ENCODE results near the gene CMBL. TPM values are rescaled to one million over a fixed set of nuclear protein-coding genes. Genes with fewer than 3 reads are reported as not detected.

Gene CMBL
- total RNA-seq, 1 donor from 2014 or later, result 11.3 TPM

DNA sequence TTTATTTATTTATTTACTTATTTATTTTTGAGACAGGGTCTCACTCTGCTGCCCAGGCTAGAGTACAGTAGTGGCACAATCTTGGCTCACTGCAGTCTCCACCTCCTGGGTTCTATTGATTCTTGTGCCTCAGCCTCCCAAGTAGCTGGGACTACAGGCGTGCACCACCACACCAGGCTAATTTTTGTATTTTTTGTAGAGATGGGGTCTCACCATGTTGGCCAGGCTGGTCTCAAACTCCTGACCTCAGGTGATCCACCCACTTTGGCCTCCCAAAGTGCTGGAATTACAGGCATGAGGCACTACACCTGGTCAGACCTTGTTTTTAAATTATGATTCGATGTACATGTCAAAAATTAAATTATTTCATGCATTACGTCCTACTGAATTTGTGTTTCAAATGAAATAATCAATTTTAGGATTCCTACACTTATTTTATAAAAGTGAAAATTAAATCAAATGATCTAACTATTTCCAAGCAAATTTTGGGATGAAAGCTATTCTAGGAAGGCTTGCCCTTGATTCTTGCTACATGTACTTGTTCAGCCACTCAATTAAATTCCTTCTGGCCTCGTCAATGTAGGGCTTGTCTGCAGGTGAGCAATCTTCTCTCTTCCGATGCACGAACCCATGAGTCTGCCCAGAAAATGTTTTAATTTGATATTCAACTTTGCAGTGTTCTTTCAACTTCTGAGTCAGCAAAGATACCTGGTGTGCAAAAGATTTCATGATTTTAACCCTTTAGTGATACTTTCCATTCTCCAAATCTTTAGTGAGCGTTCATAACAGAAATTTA, 27.6 kb downstream of the CMBL start:
- Mint-ChIP-seq H3K4me1 (peaks cover 21% of the 10 kb centered on the region), H3K27me3 (ENCODE audit: insufficient read depth, low read depth) (peaks cover 4% of the 10 kb centered on the region), H3K27ac (no peak overlapping the region), H3K9me3 (no peaks in the 10 kb centered on the region), H3K36me3 (peaks cover 3% of the 10 kb centered on the region), H3K4me3 (no peak overlapping the region)
- Histone ChIP-seq H4K20me1 (ENCODE audit: low read depth) (no peaks in the 10 kb centered on the region), H3K4me1 (peaks cover 3% of the 10 kb centered on the region), H3K79me2 (ENCODE audit: low read depth) (no peaks in the 10 kb centered on the region), H3K27me3 (no peaks in the 10 kb centered on the region), H2AFZ (replicated peaks) (no peak overlapping the region), H3K27ac (no peak overlapping the region), H3F3A (ENCODE audit: low read depth) (no peaks in the 10 kb centered on the region), H3K4me3 (no peak overlapping the region), H3K4me2 (no peak overlapping the region), H3K9ac (no peak overlapping the region), H3K36me3 (no peaks in the 10 kb centered on the region), H3K9me3 (ENCODE audit: low read depth) (no peaks in the 10 kb centered on the region)
- DNase-seq (ENCODE audit: low spot score), result no peak
- TF ChIP-seq EZH2 (IDR thresholded peaks at IDR 0.05), result no peak
- no peak for TF ChIP-seq CTCF (IDR thresholded peaks at IDR 0.05)
- no peak for TF ChIP-seq EZH2phosphoT487 (IDR thresholded peaks at IDR 0.05)

GRCh38 chr5:10279328-10279727, 28.4 kb downstream of the CMBL start:
- DNase-seq (ENCODE audit: low spot score), result no peak
- H3K4me3 Mint-ChIP-seq, result no peak overlapping the region
- Histone ChIP-seq H3K27ac (no peak overlapping the region), H3K9ac (no peak overlapping the region), H3F3A (ENCODE audit: low read depth) (no peaks in the 10 kb centered on the region), H3K36me3 (no peaks in the 10 kb centered on the region), H3K4me2 (no peak overlapping the region), H3K4me3 (no peak overlapping the region), H3K27me3 (no peaks in the 10 kb centered on the region), H2AFZ (replicated peaks) (no peak overlapping the region), H3K9me3 (ENCODE audit: low read depth) (no peaks in the 10 kb centered on the region), H3K79me2 (ENCODE audit: low read depth) (no peaks in the 10 kb centered on the region), H4K20me1 (ENCODE audit: low read depth) (no peaks in the 10 kb centered on the region), H3K4me1 (peaks cover 2% of the 10 kb centered on the region)
- peaks cover 4% of the 10 kb centered on the region for H3K27me3 Mint-ChIP-seq (ENCODE audit: insufficient read depth, low read depth)
- H3K36me3 Mint-ChIP-seq, result peaks cover 1% of the 10 kb centered on the region
- TF ChIP-seq EZH2phosphoT487 (IDR thresholded peaks at IDR 0.05), result no peak
- no peak for TF ChIP-seq CTCF (IDR thresholded peaks at IDR 0.05)
- H3K9me3 Mint-ChIP-seq, result no peaks in the 10 kb centered on the region
- H3K4me1 Mint-ChIP-seq, result peaks cover 19% of the 10 kb centered on the region
- no peak overlapping the region for H3K27ac Mint-ChIP-seq

DNA sequence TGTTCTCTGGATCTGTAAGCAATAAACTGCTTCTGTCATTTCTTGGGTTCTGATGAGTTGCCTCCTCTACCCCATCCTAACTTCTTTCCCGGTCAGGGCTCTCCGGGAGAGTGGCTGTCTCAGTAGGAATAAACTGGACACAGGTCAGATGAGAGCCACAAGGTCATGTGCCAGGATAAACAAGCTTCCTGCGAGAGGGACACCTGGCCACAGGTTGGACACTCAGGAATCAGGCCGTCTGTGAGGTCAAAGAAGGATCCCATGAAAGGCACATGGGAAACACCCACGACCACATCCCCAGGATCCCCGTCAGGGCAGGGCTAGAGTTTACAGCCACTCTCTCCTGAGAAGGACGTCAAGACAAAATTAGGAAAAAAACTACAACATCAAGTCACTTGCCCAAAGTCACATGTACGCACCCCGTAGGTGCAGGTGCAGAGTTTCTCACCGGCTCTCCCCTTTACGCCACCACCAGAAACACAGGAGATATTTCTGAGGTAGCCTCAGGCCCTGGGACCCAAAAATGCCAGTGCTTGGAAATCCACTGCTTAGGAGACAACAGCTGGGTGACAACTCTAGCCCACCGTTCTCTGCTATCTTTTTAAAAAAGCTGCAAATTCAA, 28.9 kb downstream of the CMBL start:
- H3K4me1 ChIP-seq, result no peaks in the 10 kb centered on the region
- H3K4me3 Mint-ChIP-seq, result no peak overlapping the region
- DNase-seq (ENCODE audit: low spot score), result no peak
- H2AFZ ChIP-seq (replicated peaks), result no peak overlapping the region
- peaks cover 14% of the 10 kb centered on the region for H3K4me1 Mint-ChIP-seq
- no peaks in the 10 kb centered on the region for H3K9me3 ChIP-seq (ENCODE audit: low read depth)
- no peak overlapping the region for H3K27ac ChIP-seq
- H3K27me3 ChIP-seq, result no peaks in the 10 kb centered on the region
- no peaks in the 10 kb centered on the region for H3K36me3 Mint-ChIP-seq
- H3K27me3 Mint-ChIP-seq (ENCODE audit: insufficient read depth, low read depth), result peaks cover 4% of the 10 kb centered on the region
- no peaks in the 10 kb centered on the region for H3F3A ChIP-seq (ENCODE audit: low read depth)
- no peak overlapping the region for H3K4me3 ChIP-seq
- H3K9ac ChIP-seq, result no peak overlapping the region
- H3K36me3 ChIP-seq, result no peaks in the 10 kb centered on the region
- H3K27ac Mint-ChIP-seq, result no peak overlapping the region
- no peaks in the 10 kb centered on the region for H4K20me1 ChIP-seq (ENCODE audit: low read depth)
- H3K79me2 ChIP-seq (ENCODE audit: low read depth), result no peaks in the 10 kb centered on the region
- TF ChIP-seq EZH2phosphoT487 (IDR thresholded peaks at IDR 0.05) (no peak), CTCF (IDR thresholded peaks at IDR 0.05) (no peak), EZH2 (IDR thresholded peaks at IDR 0.05) (no peak)
- H3K4me2 ChIP-seq, result no peak overlapping the region
- no peaks in the 10 kb centered on the region for H3K9me3 Mint-ChIP-seq

All from neural progenitor cell (in vitro differentiated cells).